NCI-H1694 treated with DMSO at 0.1 percent for 48 hours (cell line): ENCODE measurements around the gene MAPKAP1.

Experiments
- DNase-seq: peaks from one replicate; lab custom pipeline; 2025; lab: John Stamatoyannopoulos, UW

Gene MAPKAP1

DNA sequence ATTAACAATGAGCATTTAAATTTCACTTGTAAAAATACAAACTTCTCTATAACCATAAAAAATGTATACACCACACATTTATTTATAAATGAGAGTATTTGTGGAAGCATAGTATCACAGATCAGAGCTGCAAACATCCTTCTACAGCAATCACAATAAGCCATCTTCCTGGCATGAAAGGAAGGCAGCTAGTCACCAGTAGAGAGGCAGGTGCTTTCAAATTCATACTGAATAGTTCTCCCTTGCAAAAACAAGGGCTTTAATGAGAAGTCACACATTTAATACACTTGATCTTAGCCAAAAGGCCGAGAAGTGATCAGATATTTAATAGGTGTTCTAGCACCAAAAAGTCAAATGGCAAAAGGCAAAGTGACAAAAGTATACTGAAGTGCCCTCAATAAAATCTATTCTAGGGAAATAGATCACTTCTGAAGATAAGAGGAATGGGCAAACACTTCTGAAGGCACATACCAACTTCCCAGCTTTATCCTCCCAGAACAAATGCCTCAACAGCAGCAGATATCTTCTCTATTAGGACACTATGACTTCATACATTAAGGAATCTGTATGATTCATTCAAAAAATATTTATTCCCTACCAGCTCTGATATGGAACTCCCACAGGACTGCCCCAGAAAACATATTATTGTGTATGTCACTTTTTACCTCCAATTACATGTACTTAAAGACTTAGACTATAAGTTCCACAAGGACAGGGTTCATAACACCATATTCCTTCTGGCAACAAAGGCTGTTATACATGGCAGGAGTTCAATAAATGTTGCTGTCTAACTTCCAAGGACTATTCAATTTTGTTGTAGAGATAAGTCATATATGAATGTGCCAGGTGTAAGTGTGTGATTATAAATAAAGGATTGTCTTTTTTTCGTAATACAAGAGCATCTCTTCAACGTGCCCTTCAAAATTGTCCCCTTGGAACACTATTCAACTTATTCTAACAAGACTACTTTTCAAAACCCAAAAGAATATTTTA lies 31.7 kb downstream of the MAPKAP1 start:
- no peak for DNase-seq

DNA sequence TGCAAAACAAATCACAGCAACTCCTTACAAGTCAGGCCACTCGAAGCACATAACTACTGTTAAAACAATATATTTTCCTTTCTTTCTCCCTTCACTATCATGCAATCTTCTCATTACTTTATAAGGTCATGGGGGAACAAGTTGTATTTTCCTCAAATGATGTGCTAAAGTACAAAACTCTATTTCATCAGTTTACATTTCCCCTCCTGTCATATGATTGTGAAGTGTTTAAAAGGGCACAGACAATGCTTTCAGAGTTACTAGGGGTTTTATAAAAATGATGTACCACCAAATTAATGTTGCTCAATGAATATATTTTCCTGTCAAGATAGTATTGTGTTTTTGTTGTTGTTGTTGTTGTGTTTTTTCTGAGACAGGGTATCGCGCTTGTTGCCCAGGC lies 34.1 kb downstream of the MAPKAP1 start:
- no peak for DNase-seq

DNA sequence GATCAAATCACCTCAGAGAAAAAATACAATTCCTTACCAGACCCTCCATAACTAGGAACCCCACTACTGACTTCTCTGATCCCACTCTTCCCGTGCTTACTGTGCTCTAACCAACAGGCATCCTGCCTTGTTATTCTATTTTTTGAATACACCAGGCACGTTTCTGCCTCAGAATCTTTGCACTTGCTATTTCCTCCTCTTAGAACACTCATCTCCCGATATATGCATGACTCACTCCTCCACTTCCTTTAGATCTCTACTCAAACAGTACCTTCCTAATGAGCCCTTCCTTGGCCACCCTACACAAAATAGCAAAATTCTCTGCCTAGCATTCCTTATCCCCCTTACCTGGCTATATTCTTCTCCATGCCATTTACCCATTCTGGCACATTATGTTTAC lies 43.9 kb downstream of the MAPKAP1 start:
- DNase-seq = no peak

GRCh38 chr9:125660557-125660956 lies 46.5 kb downstream of the MAPKAP1 start:
- DNase-seq = no peak

DNA sequence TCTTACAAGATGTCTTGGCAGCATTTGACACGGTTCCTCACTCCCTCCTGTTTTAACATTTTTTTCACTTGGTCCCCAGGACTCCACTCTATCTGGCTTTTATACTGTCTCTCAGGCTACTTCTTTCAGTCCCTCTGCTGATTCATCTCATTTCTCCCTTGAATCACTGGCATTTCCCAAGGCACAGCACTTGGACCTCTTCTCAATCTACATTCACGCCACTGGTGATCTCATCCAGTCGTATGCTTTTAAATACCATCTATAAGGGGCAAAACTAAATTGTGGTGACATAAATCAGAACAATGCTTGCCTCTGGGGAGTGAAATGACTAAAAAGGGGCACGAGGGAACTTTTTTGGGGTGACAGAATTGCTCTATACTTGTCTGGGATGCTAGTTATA lies 47.1 kb downstream of the MAPKAP1 start:
- no peak for DNase-seq

DNA sequence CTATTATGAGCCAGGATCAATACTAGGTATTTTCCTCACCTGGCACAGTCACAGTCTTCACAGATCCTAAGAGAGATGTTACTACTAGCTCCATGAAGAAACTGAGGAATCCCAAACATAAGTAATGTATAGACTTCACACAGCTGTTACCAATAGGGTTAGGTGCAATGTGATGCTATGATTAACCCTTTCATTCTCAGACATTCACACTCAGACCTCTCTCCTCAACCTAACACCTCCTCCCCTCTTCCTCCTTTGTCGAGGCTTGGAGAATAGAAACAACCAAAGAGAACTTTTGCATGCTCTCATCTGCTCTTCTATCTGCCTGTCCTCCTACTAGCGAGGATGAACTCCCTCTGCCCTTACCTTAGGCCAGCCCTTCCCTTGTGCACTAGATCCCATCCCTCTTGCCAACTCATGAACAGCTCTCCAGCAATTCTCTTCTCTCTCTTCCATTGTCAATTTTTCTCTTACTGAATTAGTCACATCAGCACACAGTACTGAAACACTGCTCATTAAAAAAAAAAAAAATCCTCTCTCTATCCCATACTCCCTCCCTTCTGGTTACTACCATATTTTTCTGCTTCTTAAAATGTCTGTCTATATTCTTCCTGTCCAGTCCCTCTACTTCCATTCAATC lies 47.7 kb downstream of the MAPKAP1 start:
- DNase-seq = no peak

DNA sequence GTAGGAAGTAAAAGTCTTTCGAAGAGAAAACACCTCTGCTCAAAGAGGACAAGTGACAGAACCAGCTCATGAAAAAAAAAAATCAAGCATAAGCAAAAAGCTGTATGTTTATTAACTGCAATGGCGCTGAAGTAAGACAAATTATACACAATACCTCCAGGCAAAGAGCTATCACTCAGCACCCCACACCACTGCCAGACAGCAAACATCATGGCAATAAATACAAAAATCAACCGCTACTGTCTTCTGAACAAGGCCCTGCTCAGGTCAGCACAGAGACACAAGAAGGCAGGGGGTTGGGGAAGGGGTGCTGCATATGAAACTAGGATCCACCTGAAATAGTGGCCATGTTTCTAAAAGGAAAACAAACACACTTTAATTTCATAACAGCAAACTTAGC lies 50.4 kb downstream of the MAPKAP1 start:
- no peak for DNase-seq

DNA sequence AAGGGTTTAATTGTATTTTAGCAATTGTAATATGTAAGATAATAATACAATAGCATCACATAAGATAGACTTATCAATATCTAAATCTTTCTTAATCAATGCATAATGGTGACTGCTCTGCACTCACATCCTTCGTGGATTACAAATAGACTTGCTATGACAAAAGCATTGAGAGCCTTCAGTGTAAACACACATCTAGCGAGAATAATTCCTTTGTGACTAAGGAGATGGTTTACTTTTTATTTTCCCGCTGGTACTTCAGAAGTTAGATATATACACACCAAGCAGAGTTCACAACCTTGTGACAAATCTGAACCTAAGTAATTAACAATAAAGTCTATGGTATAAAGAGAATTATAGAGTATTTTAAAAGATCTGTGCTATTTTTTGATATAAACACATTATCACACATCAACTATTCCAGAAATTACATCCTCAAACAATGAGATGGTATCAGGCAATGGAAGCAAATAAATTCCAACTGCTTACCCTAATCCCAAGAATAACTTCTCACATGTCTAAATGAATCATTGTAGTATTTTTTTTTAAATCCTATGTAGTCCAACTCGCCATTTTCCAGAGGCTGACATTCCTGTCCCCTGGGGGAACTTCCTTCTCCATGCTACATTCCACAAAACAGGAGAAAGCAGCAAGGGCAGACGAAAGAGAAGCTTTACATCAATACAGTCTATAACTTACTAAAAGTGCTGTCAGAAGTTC lies 51.2 kb downstream of the MAPKAP1 start:
- DNase-seq = no peak

- no peak for DNase-seq
These were observed 51.9 kb downstream of the MAPKAP1 start for GRCh38 chr9:125655066-125655633.

- DNase-seq = no peak
These were observed 52.9 kb downstream of the MAPKAP1 start for GRCh38 chr9:125654121-125654520.

DNA sequence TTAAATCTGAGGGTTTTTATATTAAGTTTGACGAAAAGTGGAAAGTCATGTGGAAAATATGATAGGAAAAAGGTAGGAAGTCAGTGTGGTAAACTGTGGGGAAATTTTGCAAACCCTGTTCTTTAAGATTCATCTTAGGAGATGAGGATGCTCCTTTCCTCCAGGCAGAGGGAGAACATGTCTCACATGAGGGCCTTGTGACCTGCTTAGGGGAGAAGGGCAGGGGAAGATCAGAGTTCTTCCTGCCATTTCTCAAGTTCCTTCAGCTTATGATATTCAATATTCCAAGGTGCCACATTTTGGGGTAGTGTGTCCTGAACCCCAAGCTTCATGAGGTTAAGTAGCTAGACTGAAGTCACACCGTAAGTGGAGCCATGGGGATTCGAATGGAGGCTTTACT lies 53.7 kb downstream of the MAPKAP1 start:
- no peak for DNase-seq

DNA sequence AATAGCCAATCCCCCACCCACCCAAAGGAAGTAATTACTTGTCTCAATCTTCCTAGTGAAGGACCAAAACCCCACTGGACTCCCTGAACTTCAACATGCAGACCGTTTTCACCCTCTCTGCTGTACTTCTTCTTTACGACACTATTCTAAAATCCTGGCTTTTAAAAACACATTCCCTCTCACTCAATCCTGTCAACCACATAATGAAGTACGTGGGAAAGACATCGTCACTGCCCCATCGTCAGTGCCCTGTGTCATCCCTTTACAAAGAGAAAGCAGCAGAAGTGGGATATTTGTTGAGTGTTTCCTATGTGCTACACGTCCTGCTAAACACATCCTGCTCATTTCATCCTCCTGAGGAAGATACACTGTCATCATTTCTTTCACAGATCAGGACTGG lies 54.2 kb downstream of the MAPKAP1 start:
- no peak for DNase-seq

GRCh38 chr9:125652233-125652594 lies 54.8 kb downstream of the MAPKAP1 start:
- DNase-seq = no peak

DNA sequence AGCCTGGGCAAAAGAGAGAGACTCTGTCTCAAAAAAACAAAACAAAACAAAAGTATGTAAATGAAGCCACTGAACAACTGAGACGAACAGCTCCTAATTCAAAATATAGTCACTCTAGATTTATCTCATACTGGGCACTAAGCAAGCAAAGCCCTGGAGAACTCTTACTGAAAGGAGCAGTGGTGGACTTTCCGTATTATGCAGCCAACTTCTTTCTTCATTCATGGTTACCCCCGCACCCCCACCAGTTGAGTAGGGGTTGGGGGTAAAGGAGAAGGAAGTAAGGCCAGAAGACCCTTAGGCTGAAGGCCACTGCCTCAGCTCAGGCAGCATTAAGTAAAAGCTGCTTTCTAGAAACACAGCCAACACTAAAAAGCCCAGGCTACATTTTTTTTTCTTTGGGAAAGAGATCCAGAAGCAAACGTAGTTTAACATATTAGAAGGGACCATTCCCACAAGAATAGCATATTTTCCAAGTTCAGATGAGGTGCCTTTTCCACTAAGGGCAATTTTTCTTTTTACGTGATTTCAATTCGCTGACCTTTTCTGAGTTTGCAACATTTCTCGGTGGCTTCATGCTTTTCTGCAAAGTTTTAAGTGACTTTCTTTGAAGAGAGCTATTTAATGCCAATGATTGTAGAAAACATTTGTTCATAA lies 55.3 kb downstream of the MAPKAP1 start:
- no peak for DNase-seq

GRCh38 chr9:125650271-125650737 lies 56.7 kb downstream of the MAPKAP1 start:
- no peak for DNase-seq

DNA sequence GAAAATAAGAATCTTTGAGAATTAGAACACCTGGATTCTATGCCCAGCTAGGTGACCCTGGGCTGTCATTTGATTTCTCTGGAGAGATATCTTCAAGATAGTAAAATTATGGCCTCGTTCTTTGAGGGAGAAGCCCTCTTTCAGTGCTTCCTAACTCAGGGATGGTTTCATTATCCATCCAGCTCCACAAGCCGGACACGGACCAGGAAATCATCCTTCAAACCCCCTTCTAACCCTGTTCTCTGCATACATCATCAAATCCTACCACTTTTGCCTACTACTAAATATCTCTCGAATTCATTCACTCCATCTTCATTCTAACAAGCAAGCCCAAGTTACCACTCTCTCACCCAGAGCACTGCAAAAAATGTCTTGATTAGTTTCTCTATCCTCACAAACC lies 57.2 kb downstream of the MAPKAP1 start:
- no peak for DNase-seq

- DNase-seq = no peak
These were observed 57.7 kb downstream of the MAPKAP1 start for GRCh38 chr9:125649315-125649714.

DNA sequence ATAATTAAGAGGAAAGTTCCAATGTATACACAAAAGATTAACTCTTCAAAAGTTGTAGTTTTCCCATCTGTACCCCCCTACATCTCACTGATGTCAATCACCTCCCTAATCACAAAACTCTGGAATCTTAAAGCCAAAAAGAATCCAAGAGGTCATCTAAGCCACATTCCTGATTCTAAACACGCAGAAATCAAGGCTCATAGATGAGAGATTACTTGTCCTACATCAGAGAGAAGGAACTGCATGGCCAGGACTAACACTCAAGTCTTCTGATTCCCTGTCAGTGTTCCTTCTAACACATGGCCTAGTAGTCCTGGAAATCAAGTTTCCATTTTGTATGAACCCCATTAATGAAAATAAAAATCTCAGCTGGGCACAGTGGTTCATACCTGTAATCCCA lies 58.7 kb downstream of the MAPKAP1 start:
- no peak for DNase-seq

DNA sequence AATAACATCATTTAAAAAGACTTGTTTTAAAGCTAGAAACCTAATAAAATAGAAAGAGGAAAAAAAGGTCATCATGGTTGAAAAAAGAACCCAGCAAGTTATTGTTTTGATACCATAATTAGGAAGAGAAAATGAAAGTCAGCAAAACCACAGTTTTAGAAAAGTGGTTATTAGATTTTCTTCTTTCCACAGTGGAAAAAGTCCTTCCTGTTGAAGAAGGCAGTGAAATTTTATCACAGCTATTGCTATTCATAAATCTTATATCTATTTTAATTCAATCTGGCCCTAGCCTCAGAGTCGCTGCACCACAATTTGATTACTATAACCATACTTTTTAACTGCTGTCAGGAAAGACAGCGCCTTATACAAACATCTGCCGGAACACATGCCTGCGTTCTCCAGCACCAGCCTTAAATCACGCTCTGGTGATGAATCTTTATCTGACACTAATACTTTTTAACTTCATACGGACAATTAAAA lies 60.3 kb downstream of the MAPKAP1 start:
- DNase-seq = no peak

- no peak for DNase-seq
These were observed 60.8 kb downstream of the MAPKAP1 start for GRCh38 chr9:125646217-125646616.

- DNase-seq = no peak
These were observed 62.0 kb downstream of the MAPKAP1 start for GRCh38 chr9:125644819-125645507.
